GM19043 (cell line): ENCODE data around the gene SCAMP4.

ENCODE experiments used
- ATAC-seq: cut with Tn5 transposase; IDR thresholded peaks from one replicate; pipeline ENCODE4 v1.9.1; 2021; ENCODE audit warnings: low read depth; ENCODE audit not compliant: unreplicated experiment

The SCAMP4 gene

DNA sequence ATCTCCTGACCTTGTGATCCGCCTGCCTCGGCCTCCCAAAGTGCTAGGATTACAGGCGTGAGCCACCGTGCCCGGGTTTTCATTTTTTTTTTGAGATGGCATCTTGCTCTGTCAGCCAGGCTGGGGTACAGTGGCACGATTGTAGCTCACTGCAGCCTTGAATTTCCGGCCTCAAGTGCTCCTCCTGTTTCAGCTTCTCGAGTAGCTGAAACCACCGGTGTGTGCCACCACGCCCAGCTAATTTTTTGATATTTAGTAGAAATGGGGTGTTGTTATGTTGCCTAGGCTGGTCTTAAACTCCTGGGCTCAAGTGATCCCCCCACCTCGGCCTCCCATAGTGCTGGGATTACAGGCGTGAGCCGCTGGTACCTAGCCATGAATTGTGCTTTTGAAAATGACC, 5.9 kb downstream of the SCAMP4 start:
- no peak for ATAC-seq

- no peak for ATAC-seq
Observed at GRCh38 chr19:1911995-1912394, 6.8 kb downstream of the SCAMP4 start.

GRCh38 chr19:1912760-1913505, 7.7 kb downstream of the SCAMP4 start:
- ATAC-seq: no peak

GRCh38 chr19:1913781-1914577, 8.8 kb downstream of the SCAMP4 start:
- no peak for ATAC-seq

- ATAC-seq: no peak
Observed at GRCh38 chr19:1914826-1915341, 9.7 kb downstream of the SCAMP4 start.

GRCh38 chr19:1917146-1917545, 11.9 kb downstream of the SCAMP4 start:
- ATAC-seq: no peak

GRCh38 chr19:1917926-1918325, 12.7 kb downstream of the SCAMP4 start:
- ATAC-seq: no peak

DNA sequence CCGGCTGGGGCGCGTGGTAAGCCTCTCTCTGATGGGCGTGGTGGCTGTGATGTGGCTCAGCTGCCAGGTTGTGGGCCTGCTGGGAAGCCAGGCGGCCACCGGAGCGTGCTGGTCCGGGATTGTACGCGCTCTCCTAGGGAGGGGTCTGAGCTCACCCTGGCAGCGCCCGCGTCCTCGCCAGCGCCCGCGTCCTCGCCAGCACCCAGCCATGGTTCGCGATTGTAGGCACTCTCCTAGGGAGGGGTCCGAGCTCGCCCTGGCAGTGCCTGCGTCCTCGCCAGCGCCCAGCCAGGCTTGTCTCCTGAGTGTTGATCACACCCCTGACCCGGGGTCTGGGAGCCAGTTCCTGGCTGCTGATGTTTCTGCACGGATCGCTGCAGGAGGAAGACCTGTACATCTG, 13.8 kb downstream of the SCAMP4 start:
- ATAC-seq: no peak

GRCh38 chr19:1920644-1921043, 15.4 kb downstream of the SCAMP4 start:
- ATAC-seq: no peak

GRCh38 chr19:1921326-1921725, 16.1 kb downstream of the SCAMP4 start:
- no peak for ATAC-seq

- ATAC-seq: no peak
Observed at GRCh38 chr19:1921825-1922224, 16.6 kb downstream of the SCAMP4 start.

DNA sequence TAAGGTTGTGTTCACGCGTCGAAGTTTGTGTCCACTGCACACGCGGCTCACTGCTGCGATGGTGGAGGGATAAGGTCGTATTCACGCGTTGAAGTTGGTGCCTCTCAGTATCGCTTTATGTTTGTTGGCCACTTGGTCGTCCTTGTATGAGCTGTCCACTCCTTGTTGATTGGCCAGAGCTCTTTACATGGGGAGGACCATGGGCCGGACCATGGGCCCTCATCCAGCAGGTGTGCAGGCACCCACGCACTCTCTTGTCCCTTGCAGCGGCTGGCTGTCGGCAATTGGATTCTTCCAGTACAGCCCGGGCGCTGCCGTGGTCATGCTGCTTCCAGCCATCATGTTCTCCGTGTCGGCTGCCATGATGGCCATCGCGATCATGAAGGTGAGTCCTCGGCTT, 17.6 kb downstream of the SCAMP4 start:
- no peak for ATAC-seq

DNA sequence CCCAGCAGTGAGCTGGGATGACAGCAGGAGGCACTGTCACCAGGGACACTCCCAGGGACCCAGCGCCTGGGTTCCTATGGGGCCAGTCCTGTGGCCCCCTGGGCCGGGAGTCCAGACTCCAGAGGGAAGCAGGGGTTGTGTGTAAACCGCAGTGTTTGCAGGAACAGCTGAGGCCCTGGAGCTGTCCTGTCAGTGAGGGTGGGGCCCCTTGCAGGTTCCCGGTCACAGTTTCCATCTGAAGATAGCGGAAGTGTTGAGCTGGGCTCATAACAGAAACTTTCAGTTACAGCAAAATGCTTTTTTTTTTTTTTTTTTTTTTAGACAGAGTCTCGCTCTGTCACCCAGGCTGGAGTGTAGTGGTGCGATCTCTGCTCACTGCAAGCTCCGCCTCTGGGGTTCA, 18.1 kb downstream of the SCAMP4 start:
- ATAC-seq: no peak

GRCh38 chr19:1924320-1924961, 19.2 kb downstream of the SCAMP4 start:
- ATAC-seq: no peak

GRCh38 chr19:1925544-1925943, 20.3 kb downstream of the SCAMP4 start:
- ATAC-seq: no peak

DNA sequence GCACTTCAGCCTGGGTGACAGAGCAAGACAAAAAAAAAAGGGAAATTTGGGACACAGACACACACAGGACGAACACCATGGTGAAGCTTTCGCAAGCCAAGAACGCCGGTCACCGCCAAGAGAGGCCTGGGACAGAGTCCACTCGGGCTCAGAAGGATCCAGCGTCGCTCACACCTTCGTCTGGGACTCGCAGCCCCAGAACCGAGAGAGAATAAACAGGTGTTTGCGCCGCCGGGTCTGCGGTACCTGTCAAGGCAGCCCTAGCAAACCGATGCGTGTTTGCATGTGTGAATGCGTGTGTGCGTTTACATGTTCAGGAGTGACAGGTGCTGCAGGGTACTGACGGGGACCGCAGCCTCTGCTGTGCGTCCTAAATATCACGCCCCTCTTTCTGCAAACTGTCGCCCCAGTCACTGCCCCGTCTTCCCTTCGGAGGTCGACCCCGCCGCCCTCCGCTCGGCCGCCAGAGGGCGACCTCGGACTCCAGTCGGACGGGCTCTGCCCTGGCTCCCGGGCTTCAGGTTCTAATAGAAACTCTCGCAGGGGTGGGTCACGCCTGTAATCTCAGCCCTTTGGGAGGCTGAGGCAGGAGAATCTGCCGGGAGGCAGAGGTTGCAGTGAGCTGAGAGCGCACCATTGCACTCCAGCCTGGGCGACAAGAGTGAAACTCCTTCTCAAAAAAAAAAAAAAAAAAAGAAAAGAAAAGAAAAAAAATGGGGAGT, 24.0 kb downstream of the SCAMP4 start:
- ATAC-seq: peak; percentile 47

DNA sequence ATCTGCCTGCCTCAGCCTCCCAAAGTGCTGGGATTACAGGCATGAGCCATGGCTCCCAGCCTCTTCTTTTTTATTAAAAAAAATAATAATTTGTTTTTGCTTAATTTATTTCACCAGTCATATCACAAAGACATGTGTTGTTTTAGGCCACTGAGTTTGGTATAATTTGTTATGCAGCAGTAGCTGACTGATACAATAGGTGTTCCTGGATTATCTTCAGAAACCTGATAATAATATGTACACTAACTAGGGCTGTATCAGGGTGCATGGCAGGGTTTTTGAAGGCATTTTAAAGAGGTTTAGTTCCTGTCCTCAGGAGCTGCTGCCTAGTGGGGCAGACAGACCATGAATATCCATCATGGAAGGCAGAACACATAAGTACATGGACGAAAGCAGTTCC, 26.2 kb downstream of the SCAMP4 start:
- ATAC-seq: no peak

DNA sequence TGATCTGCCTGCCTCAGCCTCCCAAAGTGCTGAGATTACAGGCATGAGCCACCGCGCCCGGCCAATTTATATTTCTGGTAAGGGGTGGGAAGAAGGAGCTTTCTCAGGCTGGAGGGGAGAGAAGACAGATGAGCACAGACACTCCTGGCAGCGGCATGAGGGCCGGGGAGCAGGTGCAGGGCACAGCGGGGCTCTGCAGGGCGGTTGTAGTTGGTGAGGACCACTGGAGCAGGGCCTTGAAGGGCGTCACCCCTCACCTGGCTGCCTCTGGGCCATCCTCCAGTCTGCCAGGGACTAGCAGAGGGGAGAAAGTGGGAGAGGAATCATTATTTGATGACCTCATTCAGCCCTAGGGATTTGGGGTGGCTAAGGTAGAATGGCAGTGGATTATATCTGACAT, 27.2 kb downstream of the SCAMP4 start:
- no peak for ATAC-seq

DNA sequence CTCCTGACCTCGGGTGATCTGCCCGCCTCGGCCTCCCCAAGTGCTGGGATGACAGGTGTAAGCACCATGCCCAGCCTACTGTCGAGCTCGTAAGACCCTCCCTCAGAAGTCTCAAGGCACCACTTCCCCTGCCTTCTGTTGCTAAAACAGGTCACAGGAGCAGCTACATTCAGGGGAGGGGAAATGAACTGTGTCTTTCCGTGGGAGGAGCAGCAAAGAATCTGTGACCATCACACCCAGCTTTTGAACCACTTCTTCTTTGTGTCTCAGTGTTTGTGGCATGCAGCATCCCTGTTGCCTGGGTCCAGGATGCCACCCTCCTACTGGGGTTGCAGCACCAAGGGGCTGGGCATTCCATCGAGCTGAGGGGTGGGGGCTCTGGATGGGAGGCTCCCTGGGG, 28.0 kb downstream of the SCAMP4 start:
- ATAC-seq: no peak

- no peak for ATAC-seq
Observed at GRCh38 chr19:1933942-1934341, 28.7 kb downstream of the SCAMP4 start.
